Muscle layer of duodenum (tissue), 2 donors: ENCODE data around the gene C8G.

Experiments used
- H3K27ac ChIP-seq: one replicate; pipeline ENCODE4 v1.7.0; 2013; ENCODE audit warnings: mild to moderate bottlenecking, low read length
- H3K27me3 ChIP-seq: one replicate; pipeline ENCODE4 v1.7.0; 2013; ENCODE audit warnings: low read depth, mild to moderate bottlenecking, control low read depth, low read length
- H3K36me3 ChIP-seq, 2 donors: one replicate each; pipeline ENCODE4 v1.7.0; 2013; ENCODE audit warnings: low read length in 2 of 2, control low read depth in 1 of 2, mild to moderate bottlenecking in 1 of 2; ENCODE audit not compliant: insufficient read depth in 2 of 2, control insufficient read depth in 1 of 2
- H3K4me1 ChIP-seq, 2 donors: one replicate each; pipeline ENCODE4 v1.7.0; 2013; ENCODE audit warnings: low read length in 2 of 2, mild to moderate bottlenecking in 2 of 2, control low read depth in 1 of 2, moderate library complexity in 1 of 2; ENCODE audit not compliant: insufficient read depth in 2 of 2, control insufficient read depth in 1 of 2
- H3K4me3 ChIP-seq, 2 donors: one replicate each; pipeline ENCODE4 v1.7.0; 2013; ENCODE audit warnings: low read length in 2 of 2, low read depth in 1 of 2, mild to moderate bottlenecking in 1 of 2
- H3K9me3 ChIP-seq, 2 donors: one replicate each; pipeline ENCODE4 v1.7.0; 2013; ENCODE audit warnings: low read length in 2 of 2, control low read depth in 1 of 2, mild to moderate bottlenecking in 1 of 2; ENCODE audit not compliant: control insufficient read depth in 1 of 2
- donor health status: healthy.

The C8G gene

GRCh38 chr9:136994180-136994887 is 49.3 kb downstream of the C8G start:
- H3K27ac ChIP-seq, result no peak overlapping the region
- H3K27me3 ChIP-seq, result peaks cover 5% of the 10 kb centered on the region
- no peak overlapping the region for H3K4me3 ChIP-seq
- H3K9me3 ChIP-seq, result no peaks in the 10 kb centered on the region
- peaks cover 0 to 7% of the 10 kb centered on the region in 2 donors for H3K36me3 ChIP-seq
- H3K4me1 ChIP-seq, result peaks cover 0 to 36% of the 10 kb centered on the region in 2 donors

- Histone ChIP-seq H3K36me3 (peaks cover 0 to 7% of the 10 kb centered on the region in 2 donors), H3K4me3 (no peak overlapping the region), H3K9me3 (no peaks in the 10 kb centered on the region), H3K4me1 (peaks cover 0 to 36% of the 10 kb centered on the region in 2 donors), H3K27ac (no peak overlapping the region), H3K27me3 (peaks cover 5% of the 10 kb centered on the region)
Observed at GRCh38 chr9:136994888-136995230, 49.8 kb downstream of the C8G start.

GRCh38 chr9:136995362-136995761 is 50.3 kb downstream of the C8G start:
- Histone ChIP-seq H3K4me1 (peaks cover 0 to 36% of the 10 kb centered on the region in 2 donors), H3K9me3 (no peaks in the 10 kb centered on the region), H3K27me3 (peaks cover 5% of the 10 kb centered on the region), H3K36me3 (peaks cover 0 to 7% of the 10 kb centered on the region in 2 donors), H3K27ac (no peak overlapping the region), H3K4me3 (no peak overlapping the region)

- H3K27me3 ChIP-seq, result peaks cover 5% of the 10 kb centered on the region
- peaks cover 0 to 7% of the 10 kb centered on the region in 2 donors for H3K36me3 ChIP-seq
- peaks cover 0 to 36% of the 10 kb centered on the region in 2 donors for H3K4me1 ChIP-seq
- peak overlapping the region in 1 of 2 donors; percentile 33 for H3K4me3 ChIP-seq
- H3K9me3 ChIP-seq, result no peaks in the 10 kb centered on the region
- H3K27ac ChIP-seq, result no peak overlapping the region
Observed at GRCh38 chr9:136995772-136996311, 50.8 kb downstream of the C8G start.
